Measurements from ENCODE around the gene TAF1A. TPM values are rescaled to one million over a fixed set of nuclear protein-coding genes. Genes with fewer than 3 reads are reported as not detected.
"Not testable (repeated sequence)": the region's sequence is repeated elsewhere in the genome, so short reads cannot be mapped to it uniquely, and the experiment has no call there.

Gene TAF1A
- total RNA-seq, 1 donor from 2014 or later: 2.5 TPM

DNA sequence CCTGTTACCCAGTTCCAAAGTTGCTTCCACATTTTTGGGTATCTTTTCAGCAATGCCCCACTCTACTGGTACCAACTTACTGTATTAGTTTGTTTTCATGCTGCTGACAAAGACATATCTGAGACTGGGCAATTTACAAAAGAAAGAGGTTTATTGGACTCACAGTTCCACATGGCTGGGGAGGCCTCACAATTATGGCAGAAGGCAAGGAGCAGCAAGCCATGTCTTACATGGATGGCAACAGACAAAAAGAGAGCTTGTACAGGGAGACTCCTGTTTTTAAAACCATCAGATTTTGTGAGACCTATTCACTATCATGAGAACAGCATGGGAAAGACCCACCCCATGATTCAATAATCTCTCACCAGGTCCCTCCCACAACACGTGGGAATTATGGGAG is 19.4 kb upstream of the TAF1A start:
- intact Hi-C loops (cut with DNase I); ATAC-seq (ENCODE audit: poor library complexity); DNase-seq: not testable (repeated sequence)

DNA sequence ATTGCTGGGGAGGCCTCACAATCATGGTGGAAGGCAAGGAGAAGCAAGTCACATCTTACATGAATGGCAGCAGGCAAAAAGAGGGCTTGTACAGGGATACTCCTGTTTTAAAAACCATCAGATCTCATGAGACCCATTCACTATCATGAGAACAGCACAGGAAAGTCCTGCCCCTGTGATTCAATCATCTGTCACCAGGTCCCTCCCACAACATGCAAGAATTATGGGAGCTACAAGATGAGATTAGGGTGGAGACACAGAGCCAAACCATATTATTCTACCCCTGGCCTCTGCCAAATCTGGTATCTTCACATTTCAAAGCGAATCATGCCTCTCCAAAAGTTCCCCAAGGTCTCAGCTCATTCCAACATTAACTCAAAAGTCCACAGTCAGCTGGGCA is 17.0 kb upstream of the TAF1A start:
- DNase-seq (no peak), ATAC-seq (ENCODE audit: poor library complexity) (no peak)
- intact Hi-C loops (cut with DNase I): no loop called here

GRCh38 chr1:222601257-222601656 is 11.5 kb upstream of the TAF1A start:
- intact Hi-C loops (cut with DNase I): no loop called here
- DNase-seq (no peak), ATAC-seq (ENCODE audit: poor library complexity) (no peak)

GRCh38 chr1:222600281-222600680 is 10.5 kb upstream of the TAF1A start:
- DNase-seq (no peak), ATAC-seq (ENCODE audit: poor library complexity) (no peak)
- intact Hi-C loops (cut with DNase I): no loop called here

DNA sequence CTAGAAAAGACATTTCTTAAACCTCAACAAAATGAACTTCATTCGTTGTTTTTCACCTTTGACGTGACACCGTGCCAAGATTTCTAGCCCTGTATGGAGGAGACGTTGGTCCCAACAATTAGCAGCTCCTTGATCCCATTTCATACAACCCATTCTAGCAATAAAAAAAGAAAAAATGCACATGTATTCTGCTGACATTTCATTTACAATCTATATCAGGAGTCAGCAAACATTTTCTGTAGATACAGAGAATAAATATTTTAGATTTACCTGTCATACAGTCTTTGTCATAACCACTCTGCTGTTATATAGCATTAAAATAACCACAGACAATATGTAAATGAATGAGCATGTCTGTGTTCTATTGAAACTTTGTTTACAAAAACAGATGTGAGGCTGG is 7.0 kb upstream of the TAF1A start:
- no peak for DNase-seq
- no peak for ATAC-seq (ENCODE audit: poor library complexity)
- intact Hi-C loops (cut with DNase I): no loop called here

- intact Hi-C loops (cut with DNase I): no loop called here
- ATAC-seq (ENCODE audit: poor library complexity) (no peak), DNase-seq (no peak)
Measured at GRCh38 chr1:222594789-222595188, 5.1 kb upstream of the TAF1A start.

GRCh38 chr1:222592171-222592570 is 2.4 kb upstream of the TAF1A start:
- DNase-seq (no peak), ATAC-seq (ENCODE audit: poor library complexity) (no peak)
- intact Hi-C loops (cut with DNase I): no loop called here

DNA sequence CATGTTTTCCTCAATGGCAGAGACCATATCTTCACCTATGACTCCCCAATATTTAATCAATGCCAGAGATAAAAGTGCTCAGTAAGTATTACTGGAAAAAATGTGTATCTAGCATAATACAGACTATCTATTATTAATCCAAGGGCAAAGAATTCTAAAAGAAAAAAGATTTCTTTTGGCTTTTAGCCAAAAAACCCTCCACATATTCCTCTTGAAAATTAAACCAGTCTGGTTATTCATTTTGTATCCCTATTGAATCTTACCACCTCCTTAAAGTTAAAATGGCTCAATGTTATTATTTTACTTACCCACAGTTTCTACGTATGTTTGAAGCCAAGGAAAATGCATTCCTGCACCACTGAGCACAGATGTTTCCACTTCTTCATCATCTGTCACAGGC is 1.6 kb downstream of the TAF1A start:
- intact Hi-C loops (cut with DNase I): no loop called here
- DNase-seq (no peak), ATAC-seq (ENCODE audit: poor library complexity) (no peak)

DNA sequence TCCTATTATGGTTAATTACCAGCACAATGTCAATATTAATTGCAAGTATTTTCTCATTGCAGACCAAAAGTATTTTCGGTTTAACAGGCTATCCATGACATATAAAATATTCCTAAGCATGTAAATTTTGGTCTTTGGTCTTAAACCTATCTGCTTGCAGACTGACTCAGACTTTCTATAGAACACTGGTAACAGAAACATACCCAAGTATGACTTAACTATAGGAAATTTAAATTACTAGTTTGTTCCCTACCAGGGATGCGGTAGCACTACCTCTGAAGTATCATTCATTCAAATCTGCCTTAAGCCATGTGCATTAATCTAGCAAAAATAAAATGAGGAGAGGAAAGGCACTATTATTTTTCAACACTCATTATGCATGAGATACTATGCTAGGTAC is 2.9 kb downstream of the TAF1A start:
- DNase-seq (no peak), ATAC-seq (ENCODE audit: poor library complexity) (no peak)
- intact Hi-C loops (cut with DNase I): no loop called here

DNA sequence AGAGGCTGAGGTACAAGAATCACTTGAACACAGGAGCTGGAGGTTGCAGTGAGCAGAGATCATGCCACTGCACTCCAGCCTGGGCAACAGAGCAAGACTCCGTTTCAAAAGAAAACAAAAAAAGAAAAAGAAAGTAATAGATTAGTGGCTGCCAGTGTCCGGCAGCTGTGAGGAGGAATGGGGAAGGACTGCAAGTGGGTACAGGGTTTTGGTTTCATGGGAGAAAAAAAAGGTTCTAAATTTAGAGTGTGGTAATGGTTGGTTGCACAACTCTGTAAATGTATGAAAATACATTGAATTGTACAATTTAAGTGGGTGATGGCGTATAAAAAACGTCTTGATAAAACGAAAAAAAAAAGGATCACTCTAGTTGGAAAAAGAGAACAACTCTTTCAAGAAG is 6.7 kb downstream of the TAF1A start:
- ATAC-seq (ENCODE audit: poor library complexity) (no peak), DNase-seq (no peak)
- intact Hi-C loops (cut with DNase I): no loop called here

- ATAC-seq (ENCODE audit: poor library complexity): no peak
- intact Hi-C loops (cut with DNase I): no loop called here
- DNase-seq: no peak
Measured at GRCh38 chr1:222582099-222582774, 7.5 kb downstream of the TAF1A start.

DNA sequence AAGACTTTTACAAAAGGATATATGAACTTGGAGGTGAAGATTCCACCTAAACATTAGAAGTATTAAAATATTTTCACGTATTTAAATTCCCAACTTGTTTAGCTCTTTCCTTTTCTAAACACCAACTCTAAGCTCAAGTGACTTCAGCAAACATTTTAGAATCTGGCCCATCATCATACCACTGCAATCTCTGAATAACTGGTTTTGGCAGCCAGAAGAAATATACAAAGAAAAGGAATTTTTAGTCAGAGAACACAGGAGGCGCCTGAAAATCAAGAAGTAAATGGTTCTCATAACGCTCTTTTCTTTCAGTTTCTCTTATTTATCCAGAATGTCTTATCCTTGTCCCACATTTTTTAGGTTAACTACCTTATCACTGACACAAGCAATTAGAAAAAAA is 10.4 kb downstream of the TAF1A start:
- DNase-seq (no peak), ATAC-seq (ENCODE audit: poor library complexity) (no peak)
- intact Hi-C loops (cut with DNase I): no loop called here

DNA sequence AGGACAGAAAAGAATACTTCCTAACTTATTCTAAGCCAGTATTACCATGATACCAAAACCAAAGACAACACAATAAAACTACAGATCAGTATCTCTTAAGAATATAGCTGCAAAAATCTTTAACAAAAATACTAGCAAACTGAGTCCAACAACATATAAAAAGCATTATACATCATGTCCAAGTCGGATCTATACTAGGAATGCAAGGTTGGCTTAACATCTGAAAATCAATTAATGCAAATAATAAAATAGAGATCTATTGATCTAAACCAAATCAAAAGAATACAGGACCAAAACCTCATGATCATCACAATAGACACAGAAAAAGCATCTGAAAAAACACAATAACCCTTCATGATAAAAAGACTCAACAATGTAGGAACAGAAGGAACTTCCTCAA is 18.9 kb downstream of the TAF1A start:
- intact Hi-C loops (cut with DNase I): no loop called here
- DNase-seq: no peak
- no peak for ATAC-seq (ENCODE audit: poor library complexity)

DNA sequence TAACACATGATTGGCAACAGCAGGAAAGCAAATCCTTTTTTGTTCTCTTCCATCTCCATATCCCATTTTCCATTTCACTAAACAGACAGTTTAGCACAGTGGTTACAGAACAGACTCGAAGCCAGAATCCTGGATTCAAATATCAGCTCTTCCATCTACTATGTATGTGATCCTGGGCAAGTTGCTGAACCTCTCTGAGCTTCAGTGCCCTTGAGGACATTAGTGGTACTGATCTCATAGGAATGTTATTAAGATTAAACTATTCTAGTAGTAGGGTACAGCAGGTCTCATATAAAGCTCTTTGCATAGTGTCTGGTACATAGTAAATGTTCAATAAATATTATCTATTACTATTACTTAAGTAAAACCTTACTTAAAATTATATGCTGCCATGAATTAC is 28.1 kb downstream of the TAF1A start:
- intact Hi-C loops (cut with DNase I): no loop called here
- DNase-seq: no peak
- no peak for ATAC-seq (ENCODE audit: poor library complexity)

- intact Hi-C loops (cut with DNase I): no loop called here
- no peak for ATAC-seq (ENCODE audit: poor library complexity)
- no peak for DNase-seq
Measured at GRCh38 chr1:222557574-222557973, 32.2 kb downstream of the TAF1A start.

DNA sequence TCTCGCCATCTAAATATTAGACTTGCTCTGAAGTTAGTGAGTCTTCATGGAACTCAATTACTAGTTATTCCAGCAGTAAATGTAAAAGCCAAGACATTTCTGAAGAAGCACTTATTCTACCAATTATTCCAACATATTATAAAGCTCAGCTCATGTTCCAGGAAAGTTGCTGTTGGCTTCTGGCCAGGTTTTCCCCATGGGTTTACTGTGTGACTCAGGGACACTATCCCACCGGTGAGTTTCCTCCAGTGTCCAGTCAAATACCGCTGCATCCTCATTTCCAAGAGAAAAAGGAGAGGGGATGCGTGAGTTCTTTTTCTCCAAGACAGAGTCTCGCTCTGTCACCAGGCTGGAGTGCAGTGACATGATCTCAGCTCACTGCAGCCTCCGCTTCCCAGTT is 32.6 kb downstream of the TAF1A start:
- DNase-seq (no peak), ATAC-seq (ENCODE audit: poor library complexity) (no peak)
- intact Hi-C loops (cut with DNase I): no loop called here

DNA sequence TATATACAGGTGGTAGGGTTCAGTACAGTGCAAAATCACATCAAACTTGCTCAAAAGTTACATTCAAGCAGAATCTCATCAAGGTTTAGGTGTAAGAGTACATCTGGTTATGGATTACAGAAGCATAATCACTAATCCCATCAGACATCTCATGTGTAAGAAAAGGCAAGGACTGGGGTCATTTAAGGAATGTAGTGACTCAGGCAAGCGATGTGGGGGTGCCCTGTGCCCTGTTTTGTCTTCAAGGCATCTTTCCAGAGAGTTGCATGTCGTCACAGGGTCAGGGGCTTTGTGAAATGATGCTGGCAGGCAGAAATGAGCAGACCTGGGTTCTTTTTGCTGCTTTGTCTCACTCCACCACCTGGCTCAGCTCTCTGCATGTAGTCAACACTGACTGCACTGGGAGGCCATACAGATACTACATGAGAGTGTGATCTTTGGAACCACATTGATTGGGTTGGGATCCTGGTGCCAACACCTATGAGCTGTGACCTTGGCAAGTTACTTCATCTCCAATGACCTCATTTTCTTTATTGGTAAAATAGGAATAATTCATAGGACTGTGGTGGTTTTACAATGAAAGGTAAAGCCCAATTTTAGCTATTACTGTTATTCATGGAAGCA is 33.6 kb downstream of the TAF1A start:
- intact Hi-C loops (cut with DNase I): no loop called here

GRCh38 chr1:222554177-222554576 is 35.6 kb downstream of the TAF1A start:
- ATAC-seq (ENCODE audit: poor library complexity): no peak
- intact Hi-C loops (cut with DNase I): no loop called here
- DNase-seq: no peak

More for the DNA sequence above, 33.6 kb downstream of the TAF1A start:
- DNase-seq: no peak
- ATAC-seq (ENCODE audit: poor library complexity): no peak

GRCh38 chr1:222552882-222553281 is 36.9 kb downstream of the TAF1A start:
- intact Hi-C loops (cut with DNase I): no loop called here
- ATAC-seq (ENCODE audit: poor library complexity): no peak

GRCh38 chr1:222547944-222548671 is 41.6 kb downstream of the TAF1A start, which contains the start of gene HHIPL2:
HHIPL2 (minus strand) TSS chr1:222548104; CDS start chr1:222548044, 60 bp downstream.
- DNase-seq (no peak), ATAC-seq (ENCODE audit: poor library complexity) (no peak)
- intact Hi-C loops (cut with DNase I): no loop called here

More at GRCh38 chr1:222552882-222553281, 36.9 kb downstream of the TAF1A start:
- DNase-seq: no peak

Measured in Right ventricle myocardium superior (tissue), 1 donor.